Measurements from ENCODE around the gene MAPK8.

DNA sequence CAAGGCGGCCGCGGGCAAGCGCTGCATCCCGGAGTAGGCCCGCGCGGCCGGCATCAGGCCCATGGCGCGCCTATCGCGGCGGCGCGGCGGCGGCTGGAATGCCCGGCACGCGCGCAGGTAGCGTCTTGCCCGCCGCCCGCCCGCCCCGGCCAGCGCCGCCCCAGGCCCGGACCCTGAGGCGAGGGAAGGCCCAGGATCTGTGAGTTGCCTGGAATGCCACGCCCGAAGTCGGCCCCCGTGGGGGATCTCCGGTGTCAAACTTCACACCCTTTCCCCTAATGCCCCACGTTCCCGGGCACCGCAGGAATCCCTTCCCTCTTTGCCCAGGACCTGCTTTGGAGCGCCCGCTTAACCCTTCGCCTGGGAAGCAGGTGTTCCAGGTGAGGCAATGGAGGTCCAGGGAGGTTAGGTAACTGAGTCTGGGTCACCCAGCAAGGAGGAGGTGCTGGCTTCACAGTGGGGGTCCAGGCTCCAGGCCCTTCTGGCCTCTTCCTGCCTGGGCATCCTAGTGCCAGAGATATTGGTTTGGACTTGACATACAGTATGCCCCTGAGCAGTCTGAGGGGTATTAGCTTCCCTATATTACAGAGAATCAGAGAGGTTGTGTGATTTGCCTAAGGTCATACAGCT, 160.2 kb downstream of the MAPK8 start:
- TF ChIP-seq POLR2A (IDR thresholded peaks at IDR 0.05) (no peak), CTCF (IDR thresholded peaks at IDR 0.05) (no peak)

Data from suprapubic skin (tissue), 3 donors.